Esophagus muscularis mucosa (tissue), 4 donors: ENCODE measurements around the gene ERC2.

Source experiments
- CTCF ChIP-seq, 3 experiments: fragments of 200-600 bp in 2 of 3; fragments of 450-650 bp in 1 of 3; sonication (generic) in 2 of 3; IDR thresholded peaks; one replicate each; pipeline ENCODE4 v1.5.1; 2017 to 2019; ENCODE audit warnings: antibody characterized with exemption in 3 of 3, mild to moderate bottlenecking in 2 of 3, moderate library complexity in 1 of 3
- EP300 ChIP-seq: sonication (generic); formaldehyde crosslinking; IDR thresholded peaks from one replicate; pipeline ENCODE4 v1.6.1; 2017; ENCODE audit warnings: antibody characterized with exemption
- POLR2A ChIP-seq: fragments of 450-650 bp; IDR thresholded peaks from one replicate; pipeline ENCODE4 v1.6.1; 2017; ENCODE audit warnings: antibody characterized with exemption, moderate library complexity, mild to moderate bottlenecking, low read depth
- POLR2AphosphoS5 ChIP-seq, 2 donors: sonication (generic); formaldehyde crosslinking; IDR thresholded peaks; one replicate each; pipeline ENCODE4 v1.6.1; 2017; ENCODE audit warnings: antibody characterized with exemption in 2 of 2

- TF ChIP-seq EP300 = no peak
- no peak for TF ChIP-seq CTCF (IDR thresholded peaks at IDR 0.05)
- no peak for TF ChIP-seq POLR2A
- TF ChIP-seq POLR2AphosphoS5 (IDR thresholded peaks at IDR 0.05) = no peak
Observed at GRCh38 chr3:56061279-56061626, 407.0 kb downstream of the ERC2 start.
